Measurements from ENCODE around the gene GSS. TPM values are rescaled to one million over a fixed set of nuclear protein-coding genes. Genes with fewer than 3 reads are reported as not detected.

GSS gene
- total and polyA plus RNA-seq, 4 donors: 20.8 to 38.8 (median 35.4) TPM

GRCh38 chr20:34997131-34997561, 41.5 kb upstream of the GSS start:
- no peaks in the 10 kb centered on the region for H3K9me3 ChIP-seq (ENCODE audit: control insufficient read depth in 4 of 4, low read length in 3 of 4)
- no peak for DNase-seq (ENCODE audit: low spot score)

GRCh38 chr20:34996243-34997028, 40.8 kb upstream of the GSS start:
- Histone ChIP-seq H3K9me3 (ENCODE audit: control insufficient read depth in 4 of 4, low read length in 3 of 4) (no peaks in the 10 kb centered on the region), H3K4me1 (ENCODE audit: control insufficient read depth in 4 of 4, insufficient read depth in 4 of 4, low read length in 3 of 4) (peaks cover 2 to 33% (median 18%) of the 10 kb centered on the region in 4 donors), H3K4me3 (ENCODE audit: low read depth in 1 of 3, low read length in 3 of 3) (no peak overlapping the region), H3K27me3 (ENCODE audit: control insufficient read depth in 4 of 4, insufficient read depth in 4 of 4, low read length in 3 of 4) (no peaks in the 10 kb centered on the region), H3K27ac (ENCODE audit: low read depth in 1 of 2, low read length in 2 of 2) (no peak overlapping the region), H3K36me3 (ENCODE audit: control insufficient read depth in 4 of 4, insufficient read depth in 3 of 4, low read depth in 1 of 4, low read length in 3 of 4) (peaks cover 0 to 55% (median 11%) of the 10 kb centered on the region in 4 donors), H3K9ac (ENCODE audit: low read depth in 1 of 2, low read length in 2 of 2) (no peak overlapping the region)
- TF ChIP-seq ATF3 (IDR thresholded peaks at IDR 0.05) (no peak), RXRA (IDR thresholded peaks at IDR 0.05) (no peak), HNF4A (conservative IDR thresholded peaks at IDR 0.05) (no peak), REST (IDR thresholded peaks at IDR 0.05) (no peak), HNF4G (IDR thresholded peaks at IDR 0.05) (no peak), FOXA2 (IDR thresholded peaks at IDR 0.05) (no peak)
- WGBS: 95% methylated on average over 26 of the region's 26 CpGs
- DNase-seq (ENCODE audit: low spot score): no peak

More at GRCh38 chr20:34997131-34997561, 41.5 kb upstream of the GSS start:
- no peak overlapping the region for H3K27ac ChIP-seq (ENCODE audit: low read depth in 1 of 2, low read length in 2 of 2)
- peaks cover 0 to 62% (median 12%) of the 10 kb centered on the region in 4 donors for H3K36me3 ChIP-seq (ENCODE audit: control insufficient read depth in 4 of 4, insufficient read depth in 3 of 4, low read depth in 1 of 4, low read length in 3 of 4)
- WGBS: 69% methylated on average over 39 of the region's 39 CpGs
- H3K4me3 ChIP-seq (ENCODE audit: low read depth in 1 of 3, low read length in 3 of 3): no peak overlapping the region
- TF ChIP-seq FOXA1 (IDR thresholded peaks at IDR 0.05) (no peak), FOXA2 (IDR thresholded peaks at IDR 0.05) (no peak), SP1 (IDR thresholded peaks at IDR 0.05) (no peak), TAF1 (conservative IDR thresholded peaks at IDR 0.05) (no peak), JUND (IDR thresholded peaks at IDR 0.05) (no peak), HNF4G (IDR thresholded peaks at IDR 0.05) (no peak), EGR1 (IDR thresholded peaks at IDR 0.05; ENCODE audit: low read depth in 2 of 2) (no peak), MAX (IDR thresholded peaks at IDR 0.05) (no peak)
- no peak overlapping the region for H3K9ac ChIP-seq (ENCODE audit: low read depth in 1 of 2, low read length in 2 of 2)
- peaks cover 2 to 33% (median 18%) of the 10 kb centered on the region in 4 donors for H3K4me1 ChIP-seq (ENCODE audit: control insufficient read depth in 4 of 4, insufficient read depth in 4 of 4, low read length in 3 of 4)
- H3K27me3 ChIP-seq (ENCODE audit: control insufficient read depth in 4 of 4, insufficient read depth in 4 of 4, low read length in 3 of 4): no peaks in the 10 kb centered on the region

GRCh38 chr20:34995696-34996095, 40.1 kb upstream of the GSS start:
- H3K27ac ChIP-seq (ENCODE audit: low read depth in 1 of 2, low read length in 2 of 2): no peak overlapping the region
- TF ChIP-seq HNF4G (IDR thresholded peaks at IDR 0.05) (no peak), JUND (IDR thresholded peaks at IDR 0.05) (no peak), FOXA2 (IDR thresholded peaks at IDR 0.05) (no peak), FOXA1 (IDR thresholded peaks at IDR 0.05) (no peak), TAF1 (conservative IDR thresholded peaks at IDR 0.05) (no peak), YY1 (IDR thresholded peaks at IDR 0.05) (no peak), NR2F2 (IDR thresholded peaks at IDR 0.05) (no peak), GABPA (IDR thresholded peaks at IDR 0.05 in 1 of 2, conservative IDR thresholded peaks at IDR 0.05 in 1 of 2) (no peak), MAX (IDR thresholded peaks at IDR 0.05) (no peak), ATF3 (IDR thresholded peaks at IDR 0.05) (no peak), ZBTB33 (IDR thresholded peaks at IDR 0.05) (no peak), SP1 (IDR thresholded peaks at IDR 0.05) (no peak)
- peaks cover 0 to 48% (median 10%) of the 10 kb centered on the region in 4 donors for H3K36me3 ChIP-seq (ENCODE audit: control insufficient read depth in 4 of 4, insufficient read depth in 3 of 4, low read depth in 1 of 4, low read length in 3 of 4)
- H3K4me1 ChIP-seq (ENCODE audit: control insufficient read depth in 4 of 4, insufficient read depth in 4 of 4, low read length in 3 of 4): peaks cover 2 to 33% (median 18%) of the 10 kb centered on the region in 4 donors
- H3K9me3 ChIP-seq (ENCODE audit: control insufficient read depth in 4 of 4, low read length in 3 of 4): no peaks in the 10 kb centered on the region
- DNase-seq (ENCODE audit: low spot score): no peak
- H3K4me3 ChIP-seq (ENCODE audit: low read depth in 1 of 3, low read length in 3 of 3): no peak overlapping the region
- H3K9ac ChIP-seq (ENCODE audit: low read depth in 1 of 2, low read length in 2 of 2): no peak overlapping the region
- H3K27me3 ChIP-seq (ENCODE audit: control insufficient read depth in 4 of 4, insufficient read depth in 4 of 4, low read length in 3 of 4): no peaks in the 10 kb centered on the region
- WGBS: 91% methylated on average over 7 of the region's 7 CpGs
